COR-L47 (cell line): ENCODE measurements around the gene SCN3B.
"Not testable (repeated sequence)": the region's sequence is repeated elsewhere in the genome, so short reads cannot be mapped to it uniquely, and the experiment has no call there.

Experiments
- DNase-seq: peaks from one replicate; lab custom pipeline; 2025; lab: John Stamatoyannopoulos, UW

The SCN3B gene

GRCh38 chr11:123654566-123655081 lies at the start of gene SCN3B:
Gene SCN3B (minus strand): TSS chr11:123654624. CDS start chr11:123653801, 823 bp downstream.
- peak; percentile 81 for DNase-seq

GRCh38 chr11:123702696-123703095 lies 48.3 kb upstream of the SCN3B start:
- DNase-seq = no peak

GRCh38 chr11:123702139-123702538 lies 47.7 kb upstream of the SCN3B start:
- DNase-seq = no peak

- DNase-seq = no peak
Observed at GRCh38 chr11:123700772-123701171, 46.3 kb upstream of the SCN3B start.

- no peak for DNase-seq
Observed at GRCh38 chr11:123698546-123699127, 44.2 kb upstream of the SCN3B start.

GRCh38 chr11:123696183-123696582 lies 41.8 kb upstream of the SCN3B start:
- no peak for DNase-seq

- no peak for DNase-seq
Observed at GRCh38 chr11:123695231-123695630, 40.8 kb upstream of the SCN3B start.

- no peak for DNase-seq
Observed at GRCh38 chr11:123694551-123694950, 40.1 kb upstream of the SCN3B start.

GRCh38 chr11:123692961-123693360 lies 38.5 kb upstream of the SCN3B start:
- DNase-seq = no peak

- DNase-seq = no peak
Observed at GRCh38 chr11:123690485-123690884, 36.1 kb upstream of the SCN3B start.

- DNase-seq = no peak
Observed at GRCh38 chr11:123684601-123685000, 30.2 kb upstream of the SCN3B start.

- no peak for DNase-seq
Observed at GRCh38 chr11:123683428-123684170, 29.2 kb upstream of the SCN3B start.

GRCh38 chr11:123682696-123683410 lies 28.4 kb upstream of the SCN3B start:
- DNase-seq = no peak

GRCh38 chr11:123681030-123681429 lies 26.6 kb upstream of the SCN3B start:
- DNase-seq = no peak

- DNase-seq = no peak
Observed at GRCh38 chr11:123678246-123678645, 23.8 kb upstream of the SCN3B start.

GRCh38 chr11:123677510-123677909 lies 23.1 kb upstream of the SCN3B start:
- no peak for DNase-seq

GRCh38 chr11:123674297-123674696 lies 19.9 kb upstream of the SCN3B start:
- no peak for DNase-seq

- no peak for DNase-seq
Observed at GRCh38 chr11:123672568-123672967, 18.1 kb upstream of the SCN3B start.

- no peak for DNase-seq
Observed at GRCh38 chr11:123671534-123671933, 17.1 kb upstream of the SCN3B start.

GRCh38 chr11:123670081-123670480 lies 15.7 kb upstream of the SCN3B start:
- DNase-seq = no peak

- DNase-seq = no peak
Observed at GRCh38 chr11:123665306-123665705, 10.9 kb upstream of the SCN3B start.

- not testable (repeated sequence) for DNase-seq
Observed at GRCh38 chr11:123659965-123660364, 5.5 kb upstream of the SCN3B start.

GRCh38 chr11:123659311-123659710 lies 4.9 kb upstream of the SCN3B start:
- DNase-seq = no peak
